Measurements from ENCODE around the gene ZCCHC10. TPM values are rescaled to one million over a fixed set of nuclear protein-coding genes. Genes with fewer than 3 reads are reported as not detected.
"Not testable (repeated sequence)": the region's sequence is repeated elsewhere in the genome, so short reads cannot be mapped to it uniquely, and the experiment has no call there.

Gene ZCCHC10
- total RNA-seq, 1 donor, result 12.3 TPM

DNA sequence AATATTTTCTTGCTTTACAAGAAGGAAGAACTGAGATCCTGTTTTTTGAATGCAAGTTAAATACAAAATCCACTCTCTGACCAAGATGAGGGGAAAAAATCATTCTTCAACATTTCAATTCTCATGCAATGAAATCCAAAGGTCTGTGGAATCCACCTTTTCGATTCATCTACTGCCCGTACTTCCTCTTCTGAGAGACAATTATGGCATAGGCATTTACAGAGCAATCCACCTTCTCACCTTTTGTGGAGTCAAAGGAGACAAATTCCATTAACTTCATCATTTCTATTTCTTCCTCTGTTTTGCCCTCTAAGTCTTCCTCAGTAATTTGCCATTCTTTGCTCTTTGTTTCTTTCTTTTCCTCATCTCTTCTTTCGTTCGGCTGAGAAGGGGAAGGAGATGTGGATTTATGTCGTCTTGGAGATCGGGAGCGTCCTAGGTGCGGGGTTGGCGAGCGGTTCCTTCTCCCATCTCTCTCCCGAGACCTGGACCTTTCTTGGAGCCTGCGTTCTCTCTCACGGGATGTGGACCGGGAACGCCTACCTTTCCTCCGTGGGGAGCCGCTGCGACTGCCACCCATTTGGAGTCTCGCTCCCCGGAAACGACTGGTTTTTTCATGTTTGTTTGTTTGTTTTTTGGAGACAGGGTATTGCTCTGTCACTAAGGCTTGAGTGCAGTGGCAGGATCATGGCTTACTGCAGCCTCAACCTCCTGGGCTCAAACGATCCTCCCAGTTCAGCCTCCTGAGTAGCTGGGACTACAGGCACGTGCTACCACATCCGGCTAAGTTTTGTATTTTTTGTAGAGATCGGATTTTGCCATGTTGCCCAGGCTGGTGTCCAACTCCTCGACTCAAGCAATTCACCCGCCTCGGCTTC, 38.6 kb downstream of the ZCCHC10 start:
- no peak overlapping the region for H2AFZ ChIP-seq (ENCODE audit: low read length)
- no peak overlapping the region for H3K4me3 ChIP-seq (ENCODE audit: insufficient read depth, low read length)
- no peaks in the 10 kb centered on the region for H3K4me1 ChIP-seq (ENCODE audit: insufficient read depth, low read length)
- H3K79me2 ChIP-seq (ENCODE audit: insufficient read depth, low read length), result no peaks in the 10 kb centered on the region
- no peak for DNase-seq (ENCODE audit: insufficient read length, low spot score, missing footprints)
- no peaks in the 10 kb centered on the region for H3K36me3 ChIP-seq (ENCODE audit: insufficient read depth, low read length)
- no peaks in the 10 kb centered on the region for H3K27me3 ChIP-seq (ENCODE audit: insufficient read depth, low read length)
- no peak overlapping the region for H3K27ac ChIP-seq (ENCODE audit: low read depth, low read length)
- no peaks in the 10 kb centered on the region for H4K20me1 ChIP-seq (ENCODE audit: insufficient read depth, low read length)
- H3K4me2 ChIP-seq (ENCODE audit: insufficient read depth, low read length), result no peak overlapping the region
- H3K9me3 ChIP-seq (ENCODE audit: low read depth, low read length), result no peaks in the 10 kb centered on the region
- no peak for TF ChIP-seq CTCF (IDR thresholded peaks at IDR 0.05; ENCODE audit: extremely low read depth, low read depth, low read length)

DNA sequence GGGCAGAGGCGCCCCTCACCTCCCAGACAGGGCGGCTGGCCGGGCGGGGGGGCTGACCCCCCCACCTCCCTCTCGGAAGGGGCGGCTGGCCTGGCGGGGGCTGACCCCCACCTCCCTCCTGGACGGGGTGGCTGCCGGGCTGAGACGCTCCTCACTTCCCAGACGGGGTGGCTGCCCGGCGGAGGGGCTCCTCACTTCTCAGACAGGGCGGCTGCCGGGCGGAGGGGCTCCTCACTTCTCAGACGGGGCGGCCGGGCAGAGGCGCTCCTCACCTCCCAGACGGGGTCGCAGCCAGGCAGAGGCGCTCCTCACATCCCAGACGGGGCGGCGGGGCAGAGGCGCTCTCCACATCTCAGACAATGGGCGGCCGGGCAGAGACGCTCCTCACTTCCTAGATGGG, 43.4 kb downstream of the ZCCHC10 start:
- not testable (repeated sequence) for H3K4me3 ChIP-seq (ENCODE audit: insufficient read depth, low read length); H3K79me2 ChIP-seq (ENCODE audit: insufficient read depth, low read length)

DNA sequence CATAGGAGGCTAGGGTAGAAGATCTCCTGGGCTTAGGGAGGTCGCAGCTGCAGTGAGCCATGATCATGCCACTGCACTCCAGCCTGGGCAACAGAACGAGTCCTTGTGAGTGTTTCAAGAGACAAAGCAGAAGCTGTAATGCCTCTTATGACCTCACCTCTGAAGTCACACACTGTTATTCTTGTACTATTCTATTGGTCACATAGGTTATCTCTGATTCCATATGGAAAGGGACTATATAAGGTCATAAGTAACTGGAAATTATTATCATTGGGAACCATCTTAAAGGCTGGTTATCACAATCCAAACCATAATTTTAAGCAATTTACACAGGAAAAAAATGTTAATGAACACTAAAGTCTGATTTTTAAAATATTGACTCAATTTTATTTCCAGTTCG, 45.1 kb downstream of the ZCCHC10 start:
- H3K27ac ChIP-seq (ENCODE audit: low read depth, low read length), result no peak overlapping the region
- H2AFZ ChIP-seq (ENCODE audit: low read length), result no peak overlapping the region
- no peaks in the 10 kb centered on the region for H4K20me1 ChIP-seq (ENCODE audit: insufficient read depth, low read length)
- no peak for TF ChIP-seq CTCF (IDR thresholded peaks at IDR 0.05; ENCODE audit: extremely low read depth, low read depth, low read length)
- H3K27me3 ChIP-seq (ENCODE audit: insufficient read depth, low read length), result no peaks in the 10 kb centered on the region
- no peaks in the 10 kb centered on the region for H3K79me2 ChIP-seq (ENCODE audit: insufficient read depth, low read length)
- no peak for DNase-seq (ENCODE audit: insufficient read length, low spot score, missing footprints)
- no peaks in the 10 kb centered on the region for H3K36me3 ChIP-seq (ENCODE audit: insufficient read depth, low read length)
- H3K4me3 ChIP-seq (ENCODE audit: insufficient read depth, low read length), result no peak overlapping the region
- no peaks in the 10 kb centered on the region for H3K9me3 ChIP-seq (ENCODE audit: low read depth, low read length)
- H3K4me1 ChIP-seq (ENCODE audit: insufficient read depth, low read length), result no peaks in the 10 kb centered on the region
- H3K4me2 ChIP-seq (ENCODE audit: insufficient read depth, low read length), result no peak overlapping the region

More for the DNA sequence above, 43.4 kb downstream of the ZCCHC10 start:
- not testable (repeated sequence) for H3K4me2 ChIP-seq (ENCODE audit: insufficient read depth, low read length); H4K20me1 ChIP-seq (ENCODE audit: insufficient read depth, low read length); H3K36me3 ChIP-seq (ENCODE audit: insufficient read depth, low read length); DNase-seq (ENCODE audit: insufficient read length, low spot score, missing footprints); H2AFZ ChIP-seq (ENCODE audit: low read length); H3K27me3 ChIP-seq (ENCODE audit: insufficient read depth, low read length); H3K27ac ChIP-seq (ENCODE audit: low read depth, low read length); H3K9me3 ChIP-seq (ENCODE audit: low read depth, low read length); H3K4me1 ChIP-seq (ENCODE audit: insufficient read depth, low read length)

- DNase-seq (ENCODE audit: insufficient read length, low spot score, missing footprints), result no peak
- TF ChIP-seq CTCF (IDR thresholded peaks at IDR 0.05; ENCODE audit: extremely low read depth, low read depth, low read length), result no peak
- Histone ChIP-seq H3K4me1 (ENCODE audit: insufficient read depth, low read length) (no peaks in the 10 kb centered on the region), H3K36me3 (ENCODE audit: insufficient read depth, low read length) (no peaks in the 10 kb centered on the region), H4K20me1 (ENCODE audit: insufficient read depth, low read length) (no peaks in the 10 kb centered on the region), H3K27ac (ENCODE audit: low read depth, low read length) (no peak overlapping the region), H2AFZ (ENCODE audit: low read length) (no peak overlapping the region), H3K4me2 (ENCODE audit: insufficient read depth, low read length) (no peak overlapping the region), H3K27me3 (ENCODE audit: insufficient read depth, low read length) (no peaks in the 10 kb centered on the region), H3K4me3 (ENCODE audit: insufficient read depth, low read length) (no peak overlapping the region), H3K9me3 (ENCODE audit: low read depth, low read length) (no peaks in the 10 kb centered on the region), H3K79me2 (ENCODE audit: insufficient read depth, low read length) (no peaks in the 10 kb centered on the region)
Measured at GRCh38 chr5:132979976-132980375, 46.4 kb downstream of the ZCCHC10 start.

All from osteoblast (primary cell).